D721Med (cell line): Measurements from ENCODE around the gene DNAL1.

Experiments used
- DNase-seq: peaks from one replicate; pipeline ENCODE4 v3.0.0; 2011; ENCODE audit warnings: low spot score; ENCODE audit not compliant: insufficient read length
- FAIRE-seq: peaks from 2 replicates; lab custom pipeline; 2011; peaks lifted over from hg19 to GRCh38; lab: Jason Lieb, UNC
- CTCF ChIP-seq: IDR thresholded peaks from 2 replicates; pipeline ENCODE4 v1.5.1; 2012; ENCODE audit warnings: mild to moderate bottlenecking, control low read depth; ENCODE audit not compliant: insufficient read depth; ENCODE audit errors: missing control alignments

Gene DNAL1

GRCh38 chr14:73719361-73719760 lies 74.6 kb downstream of the DNAL1 start:
- no peak for TF ChIP-seq CTCF
- DNase-seq = no peak
- FAIRE-seq = no peak

GRCh38 chr14:73719791-73720190 lies 75.0 kb downstream of the DNAL1 start:
- FAIRE-seq (no peak), DNase-seq (no peak)
- no peak for TF ChIP-seq CTCF

- FAIRE-seq = no peak
These were observed 75.8 kb downstream of the DNAL1 start for GRCh38 chr14:73720636-73721035.

GRCh38 chr14:73721101-73721821 lies 76.5 kb downstream of the DNAL1 start:
- FAIRE-seq (no peak), DNase-seq (no peak)
- TF ChIP-seq CTCF = no peak

More at GRCh38 chr14:73720636-73721035, 75.8 kb downstream of the DNAL1 start:
- no peak for DNase-seq
- no peak for TF ChIP-seq CTCF

- no peak for FAIRE-seq
- no peak for TF ChIP-seq CTCF
These were observed 77.8 kb downstream of the DNAL1 start for GRCh38 chr14:73722581-73722980.

GRCh38 chr14:73723406-73723796 lies 78.6 kb downstream of the DNAL1 start:
- no peak for TF ChIP-seq CTCF
- DNase-seq = no peak
- FAIRE-seq = no peak

More at GRCh38 chr14:73722581-73722980, 77.8 kb downstream of the DNAL1 start:
- DNase-seq = no peak
